ENCODE measurements around the gene MTHFSD. TPM values are rescaled to one million over a fixed set of nuclear protein-coding genes. Genes with fewer than 3 reads are reported as not detected.

The MTHFSD gene
- total RNA-seq, 1 donor from 2014 or later: 11.8 TPM

DNA sequence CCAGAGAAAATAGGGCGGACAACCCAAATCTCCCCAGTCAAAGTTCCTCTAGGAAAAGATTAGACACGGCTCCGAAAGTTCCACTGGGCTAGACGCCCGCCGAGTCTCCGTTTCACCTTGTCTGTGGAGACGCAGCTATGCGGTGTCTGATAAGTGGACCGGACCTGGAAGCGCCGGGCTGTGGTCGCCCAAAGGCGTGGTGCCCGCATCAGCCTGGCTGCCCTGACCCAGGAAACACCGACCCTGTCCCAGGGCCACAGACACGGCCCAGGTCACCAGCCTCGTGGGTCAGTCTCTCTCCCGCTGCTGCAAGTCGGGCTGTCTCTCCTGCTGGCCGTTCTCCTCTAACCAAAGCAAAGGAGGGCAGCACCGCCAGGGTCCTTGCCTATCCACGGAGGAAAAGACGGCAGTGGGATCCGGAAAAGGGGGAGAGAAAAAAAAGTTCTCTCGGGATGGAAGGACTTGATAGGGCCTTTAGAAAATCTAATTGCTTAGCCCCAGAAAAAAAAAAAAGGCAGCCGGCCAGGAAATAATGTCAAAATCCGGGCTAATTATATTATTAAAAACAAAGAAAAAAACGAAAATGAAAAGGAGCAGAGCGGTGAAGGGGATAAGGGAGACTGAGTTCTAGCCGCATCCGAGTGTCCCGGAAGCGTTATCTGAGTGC is 58.6 kb downstream of the MTHFSD start:
- no peak for FAIRE-seq
- peak in 1 of 2 donors; percentile 38 for DNase-seq (ENCODE audit: low spot score in 2 of 2)

DNA sequence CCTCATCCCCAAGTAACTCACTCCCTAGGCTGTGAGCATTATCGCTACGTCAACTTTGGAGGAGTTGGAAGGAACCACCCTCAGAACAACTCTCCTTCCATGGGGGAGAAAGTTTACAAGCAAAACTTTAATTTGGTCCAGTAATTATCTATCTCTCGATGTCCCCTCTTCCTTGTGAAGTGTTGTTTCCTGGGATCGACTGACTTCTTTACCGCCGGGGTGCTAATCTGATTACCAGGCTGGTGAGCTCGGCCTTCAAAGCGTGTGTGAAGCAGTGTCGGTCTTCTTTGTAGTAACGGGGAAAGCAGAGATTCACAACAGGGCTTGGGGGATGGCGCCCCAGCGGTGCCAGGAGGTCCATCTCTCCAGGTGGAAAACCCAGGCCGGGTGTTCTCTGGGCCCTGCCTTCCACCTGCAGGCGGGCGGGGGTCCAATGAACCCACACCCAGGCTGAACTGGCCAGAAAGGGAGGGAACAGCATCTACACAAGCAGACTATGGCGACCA is 59.2 kb downstream of the MTHFSD start:
- no peak for FAIRE-seq
- peak in 1 of 2 donors; percentile 29 for DNase-seq (ENCODE audit: low spot score in 2 of 2)

DNA sequence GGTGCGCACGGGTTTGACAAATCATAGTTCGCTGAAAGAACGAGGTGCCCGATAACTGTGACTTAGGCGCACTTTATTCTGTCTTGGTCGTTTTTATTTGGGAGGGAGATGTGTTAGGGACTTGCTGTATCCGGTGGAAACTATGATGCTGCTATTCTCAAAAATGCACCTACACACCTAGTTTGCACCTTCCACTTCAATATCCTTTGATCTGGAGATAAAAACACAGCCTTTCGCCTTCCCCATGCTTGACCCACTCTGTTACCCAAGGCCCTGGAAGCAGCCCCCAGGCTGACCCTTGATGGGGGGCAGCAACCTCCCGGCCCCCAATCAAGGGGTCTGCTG is 59.7 kb downstream of the MTHFSD start:
- no peak for FAIRE-seq
- peak in 1 of 2 donors; percentile 29 for DNase-seq (ENCODE audit: low spot score in 2 of 2)

DNA sequence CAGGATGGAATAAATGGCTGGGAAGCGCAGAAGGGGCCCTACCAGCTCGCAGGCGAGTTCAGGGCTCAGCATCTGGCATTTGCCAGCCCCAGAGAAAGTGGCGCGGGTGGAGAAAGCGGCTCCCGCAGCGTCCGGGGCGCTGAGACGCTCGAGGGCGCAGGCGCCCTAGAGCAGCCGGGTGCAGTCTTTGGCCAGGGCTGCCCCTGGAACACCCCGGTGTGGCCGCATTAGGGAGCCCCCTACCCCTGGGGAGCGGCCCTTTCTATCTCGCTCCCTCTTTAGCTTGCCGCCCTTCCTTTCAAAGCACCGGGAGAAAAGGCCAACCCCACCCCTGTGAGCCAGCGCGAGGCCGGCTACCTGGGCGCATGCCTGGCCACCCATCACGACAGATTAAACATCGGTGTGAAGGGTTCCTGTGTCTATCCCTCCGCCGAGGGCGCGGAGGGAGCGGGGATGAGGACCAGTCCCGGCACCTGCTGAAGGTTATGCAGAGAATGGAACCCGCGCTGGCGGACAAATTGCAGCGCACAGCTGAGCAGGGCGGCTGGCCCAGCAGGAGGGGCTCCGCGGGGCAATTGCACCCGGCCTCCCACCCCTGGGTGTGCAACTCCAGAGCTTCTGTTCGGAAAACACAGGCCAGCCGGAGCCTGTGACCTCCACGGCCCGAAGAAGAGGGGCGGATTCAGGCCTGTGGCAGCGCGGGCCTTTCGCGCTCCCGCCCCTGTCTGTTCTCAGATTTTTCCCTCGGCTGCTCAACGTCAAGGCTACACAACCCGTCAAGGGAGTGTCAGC is 60.3 kb downstream of the MTHFSD start:
- DNase-seq (ENCODE audit: low spot score in 2 of 2) (peak in 1 of 2 donors; percentile 17), FAIRE-seq (no peak)

DNA sequence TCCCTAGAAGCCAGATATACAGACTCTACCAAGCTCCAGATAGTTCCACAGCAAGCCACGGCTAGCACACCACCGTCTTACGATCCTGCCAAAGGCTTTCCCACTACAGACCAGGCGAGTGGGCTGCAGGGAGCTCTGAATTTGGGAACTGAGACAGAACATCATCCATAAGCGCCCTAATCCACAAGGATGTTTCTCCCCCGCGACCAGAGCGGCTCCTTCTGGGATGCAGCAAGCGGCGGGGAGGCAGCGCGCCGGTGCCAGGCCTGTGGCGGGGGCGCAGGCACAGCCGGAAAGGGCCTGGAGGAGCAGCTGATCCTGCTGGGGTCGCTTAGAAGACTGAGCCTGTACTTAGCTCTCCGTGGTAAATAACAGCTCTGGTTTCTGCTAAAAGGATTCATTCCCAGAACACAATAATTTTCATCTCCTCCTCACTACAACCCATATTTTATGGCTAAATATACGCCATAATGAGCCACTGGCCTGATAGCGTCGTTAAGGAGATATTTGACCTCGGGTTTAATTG is 60.9 kb downstream of the MTHFSD start:
- peak in 1 of 2 donors; percentile 17 for DNase-seq (ENCODE audit: low spot score in 2 of 2)

DNA sequence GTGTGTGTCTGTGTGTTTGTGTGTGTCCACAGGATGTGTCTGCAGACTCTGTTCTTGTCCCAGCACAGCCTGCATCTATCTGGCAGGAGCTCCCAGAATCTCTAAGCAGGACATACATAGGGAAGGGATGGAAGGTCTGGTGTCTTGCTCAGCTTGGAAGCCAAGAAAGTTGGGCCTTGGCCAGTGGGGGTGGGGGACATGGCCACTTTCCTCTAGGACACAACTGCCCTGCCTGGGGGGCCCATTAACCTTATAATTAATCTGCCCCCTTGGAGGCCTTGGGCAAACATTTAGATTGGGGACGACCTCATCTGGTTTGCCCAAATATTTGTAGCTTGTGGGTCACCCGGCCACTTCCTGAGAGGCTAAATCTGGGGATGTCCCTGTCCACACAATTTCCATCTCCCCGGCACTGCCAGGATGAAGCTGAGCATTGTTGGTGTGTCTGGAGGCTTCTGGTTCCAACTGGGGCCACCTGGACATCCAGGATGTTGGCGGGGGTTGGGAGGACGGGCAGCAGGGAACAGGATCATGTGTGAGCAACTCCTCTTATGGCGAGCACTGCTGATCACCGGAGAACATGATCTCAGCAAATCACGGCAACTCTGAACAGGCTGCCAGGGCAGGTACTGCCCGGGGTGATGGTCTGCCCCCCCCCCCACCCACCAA is 61.9 kb downstream of the MTHFSD start:
- FAIRE-seq (no peak), DNase-seq (ENCODE audit: low spot score in 2 of 2) (peak in 1 of 2 donors; percentile 34)

More for the DNA sequence above, 60.9 kb downstream of the MTHFSD start:
- no peak for FAIRE-seq

DNA sequence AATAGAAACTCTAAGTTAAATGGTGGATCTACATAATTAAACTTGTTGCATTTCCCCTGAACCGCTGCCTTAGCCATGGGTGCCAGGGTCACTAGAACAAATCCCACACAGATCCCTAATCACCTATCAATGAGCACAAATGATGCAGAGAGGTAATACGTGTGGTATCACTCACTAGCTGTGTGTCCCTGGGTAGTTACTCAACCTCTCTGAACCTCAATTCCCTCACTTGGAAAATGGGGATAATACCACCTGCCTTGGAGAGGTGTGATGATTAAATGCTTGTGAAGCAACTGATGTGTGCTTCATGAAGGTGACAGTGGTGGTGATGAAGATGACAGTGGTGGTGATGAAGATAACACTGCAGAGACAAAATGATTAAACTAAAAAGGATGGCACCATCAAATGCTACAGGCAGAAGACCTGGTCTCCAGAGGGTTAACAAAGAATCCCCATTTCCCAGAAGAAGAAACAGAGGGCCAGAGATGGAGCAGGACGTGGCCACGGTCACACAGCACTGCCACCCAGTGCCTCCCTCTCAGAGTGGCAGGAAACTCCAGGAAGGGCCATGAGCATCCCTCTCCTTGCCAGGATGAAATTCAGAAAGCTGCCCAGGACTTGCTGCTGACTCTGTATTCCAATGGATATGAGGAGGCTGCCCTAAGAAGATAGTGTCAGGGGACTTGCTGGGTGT is 62.6 kb downstream of the MTHFSD start:
- no peak for FAIRE-seq

DNA sequence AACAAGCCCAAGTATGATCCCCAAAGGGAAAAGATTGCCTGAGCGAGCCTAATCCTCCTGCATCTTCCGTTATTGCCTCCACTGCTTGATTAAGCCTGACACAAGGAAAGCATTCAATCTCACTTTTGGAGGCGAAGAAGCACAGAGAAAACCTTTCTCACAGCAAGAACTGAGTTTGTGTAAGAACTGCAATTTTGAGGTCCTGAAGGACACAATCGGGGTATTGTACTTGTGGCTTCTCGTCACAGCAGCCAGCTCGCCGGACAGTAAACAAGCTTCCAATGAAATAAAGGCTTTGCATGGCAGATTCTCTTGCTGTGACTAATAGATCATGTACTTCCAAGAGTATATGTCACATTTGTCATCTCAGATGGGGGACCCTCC is 63.4 kb downstream of the MTHFSD start:
- no peak for FAIRE-seq
- peak in 1 of 2 donors; percentile 66 for DNase-seq (ENCODE audit: low spot score in 2 of 2)

More for the DNA sequence above, 62.6 kb downstream of the MTHFSD start:
- peak in 1 of 2 donors; percentile 41 for DNase-seq (ENCODE audit: low spot score in 2 of 2)

DNA sequence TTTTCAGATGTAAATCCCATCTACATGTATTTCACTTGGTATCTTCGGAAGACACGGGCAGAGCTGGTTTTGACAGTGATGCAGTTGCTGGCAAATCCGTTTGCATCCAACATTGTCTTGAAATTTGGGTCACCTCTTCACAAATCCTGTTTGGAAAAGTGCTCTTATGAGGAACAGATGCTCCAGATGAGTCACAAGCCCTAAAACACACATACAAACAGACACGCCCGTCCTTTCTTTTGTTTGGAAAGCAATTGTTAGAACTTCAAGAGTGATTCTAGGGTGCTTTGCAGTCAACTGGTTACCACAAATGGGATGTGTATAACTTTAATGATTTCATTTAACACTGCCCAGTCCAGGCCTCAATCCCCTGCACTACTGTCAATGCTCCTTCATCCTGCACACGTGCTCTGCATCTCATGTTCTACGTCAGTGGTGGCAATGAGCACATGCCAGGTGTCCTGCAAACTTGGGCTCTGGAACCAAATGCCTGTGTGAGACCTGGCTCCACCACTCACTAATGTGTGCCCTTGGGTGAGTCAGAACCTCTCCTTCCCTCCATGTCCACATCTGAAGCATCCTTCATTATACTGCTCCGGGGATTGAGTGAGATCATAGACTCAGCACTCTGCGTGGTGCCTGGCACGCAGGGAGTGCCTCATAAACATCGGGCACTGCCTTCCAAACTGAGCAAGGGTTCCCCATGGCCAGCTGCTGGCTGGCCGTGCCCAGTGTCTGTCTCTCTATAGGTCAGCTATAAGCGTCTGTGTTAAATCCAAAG is 64.0 kb downstream of the MTHFSD start:
- DNase-seq (ENCODE audit: low spot score in 2 of 2) (peak in 1 of 2 donors; percentile 33), FAIRE-seq (no peak)

DNA sequence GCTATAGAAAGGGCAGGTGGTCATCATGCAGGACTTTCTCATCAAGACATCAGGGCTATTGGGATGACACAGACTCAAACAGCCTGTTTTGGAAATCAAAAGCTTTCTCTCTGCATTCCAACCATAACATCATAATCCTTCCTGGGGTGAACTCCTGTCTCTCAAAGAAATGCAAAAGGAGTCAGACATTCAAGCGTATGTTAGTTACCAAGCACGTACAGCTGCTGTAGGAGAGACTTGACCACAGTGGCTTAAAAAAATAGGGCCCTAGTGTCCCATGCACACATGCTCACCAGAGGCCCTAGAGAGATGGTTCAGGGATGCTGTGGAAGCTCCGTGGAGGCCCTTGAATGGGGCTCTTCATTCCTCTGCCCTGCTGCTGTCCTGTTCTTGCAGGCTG is 69.3 kb downstream of the MTHFSD start:
- FAIRE-seq: no peak
- no peak for DNase-seq (ENCODE audit: low spot score in 2 of 2)

DNA sequence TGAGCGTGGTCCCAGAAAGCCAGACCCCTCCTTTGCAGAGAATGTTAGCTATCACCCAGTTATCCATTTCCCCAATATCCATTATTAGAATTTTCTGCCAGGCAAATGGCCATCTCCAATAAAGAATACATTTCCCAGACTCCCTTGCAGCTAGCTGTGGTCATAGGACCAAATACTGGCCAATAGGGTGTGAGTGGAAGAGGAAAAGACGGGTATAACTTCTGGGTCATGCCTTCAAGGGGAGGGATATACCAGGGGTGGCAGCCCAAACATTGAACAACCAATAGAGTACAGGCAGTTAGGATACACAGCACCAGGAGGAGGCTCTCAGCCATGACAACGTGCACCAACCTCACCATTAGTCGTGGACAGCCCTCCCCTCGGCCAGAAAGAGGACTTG is 70.8 kb downstream of the MTHFSD start:
- FAIRE-seq: no peak
- no peak for DNase-seq (ENCODE audit: low spot score in 2 of 2)

DNA sequence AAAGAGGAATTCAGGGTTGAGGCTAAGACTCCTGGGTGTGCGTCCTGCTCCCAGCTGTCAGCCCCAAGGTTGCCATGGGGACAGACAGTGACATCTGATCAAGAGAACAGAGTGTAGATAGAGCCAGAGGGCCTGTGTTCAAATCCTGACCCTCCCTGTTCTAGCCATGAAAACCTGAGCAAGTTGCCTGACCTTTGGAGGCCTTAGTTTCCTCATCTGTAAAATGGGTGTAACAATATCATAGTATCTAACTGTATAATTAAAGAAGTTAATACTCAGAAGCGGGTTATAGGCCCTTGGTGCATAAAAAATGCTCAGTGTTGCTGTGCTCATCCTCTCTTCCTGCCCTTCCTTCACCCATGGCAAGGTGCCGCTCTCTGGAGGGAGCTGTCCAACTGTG is 73.4 kb downstream of the MTHFSD start:
- no peak for DNase-seq (ENCODE audit: low spot score in 2 of 2)
- FAIRE-seq: no peak

DNA sequence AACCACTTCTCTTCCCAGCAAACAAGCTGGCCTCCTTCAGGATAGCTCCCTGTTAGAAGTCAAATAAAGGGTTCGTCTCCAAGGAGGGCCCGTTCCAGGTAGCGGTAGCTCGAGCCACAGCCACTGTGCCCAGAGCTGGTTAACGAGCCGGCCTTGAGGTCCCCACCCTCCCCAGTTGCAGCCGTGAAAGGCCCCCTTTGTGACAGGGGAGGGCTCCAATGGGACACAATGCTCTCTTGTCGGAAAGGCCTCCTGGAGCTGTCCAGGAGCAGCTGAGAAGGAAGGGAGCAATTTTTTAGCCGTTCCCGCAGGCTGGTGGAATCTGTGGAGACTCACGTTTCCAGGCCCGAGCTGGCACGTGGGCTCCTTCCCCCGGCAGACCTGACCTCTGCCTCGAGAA is 74.6 kb downstream of the MTHFSD start:
- DNase-seq (ENCODE audit: low spot score in 2 of 2): no peak
- FAIRE-seq: no peak

Other genes with a start within 250 kb of the MTHFSD start
- gene FOXF1, start 44.7 kb downstream of the MTHFSD start, total RNA-seq: 0.41 TPM
- gene FOXC2, start 11.6 kb upstream of the MTHFSD start, total RNA-seq: 0.41 TPM
- 0.82 TPM for gene FOXL1, start 23.3 kb upstream of the MTHFSD start, total RNA-seq

All from frontal cortex (tissue), 4 donors.